GM23338 (cell line): Measurements from ENCODE around the gene RPS15. TPM values are rescaled to one million over a fixed set of nuclear protein-coding genes. Genes with fewer than 3 reads are reported as not detected.

Experiments
- ATAC-seq: fragments of 200-7000 bp; cut with Tn5 transposase; 3 replicates; pipeline ENCODE4 v1.9.1; 2020
- DNase-seq: peaks from one replicate; pipeline ENCODE4 v3.0.0-alpha.2; 2015; ENCODE audit warnings: low spot score
- H2AFZ ChIP-seq: fragments of 200-600 bp; sonication (generic); 2 replicates; pipeline ENCODE4 v1.8.0; 2016; ENCODE audit warnings: antibody characterized with exemption, mild to moderate bottlenecking, moderate library complexity
- H3F3A ChIP-seq: fragments of 200-600 bp; sonication (generic); replicated peaks from 2 replicates; pipeline ENCODE4 v1.8.0; 2017; ENCODE audit warnings: antibody characterized with exemption, mixed run types, low read depth
- H3K27ac ChIP-seq: fragments of 200-600 bp; sonication (generic); 2 replicates; pipeline ENCODE4 v1.6.1; 2016; ENCODE audit warnings: low read depth
- H3K27me3 ChIP-seq: fragments of 200-600 bp; sonication (generic); 2 replicates; pipeline ENCODE4 v1.8.0; 2016; ENCODE audit warnings: mild to moderate bottlenecking, mixed run types, moderate library complexity; ENCODE audit not compliant: insufficient read depth
- H3K36me3 ChIP-seq: fragments of 200-600 bp; sonication (generic); 2 replicates; pipeline ENCODE4 v1.8.0; 2016; ENCODE audit warnings: mild to moderate bottlenecking; ENCODE audit not compliant: insufficient read depth
- H3K4me1 ChIP-seq: fragments of 200-600 bp; sonication (generic); 2 replicates; pipeline ENCODE4 v1.8.0; 2016; ENCODE audit warnings: mild to moderate bottlenecking, moderate library complexity; ENCODE audit not compliant: insufficient read depth
- H3K4me2 ChIP-seq: fragments of 200-600 bp; sonication (generic); 2 replicates; pipeline ENCODE4 v1.7.1; 2017; ENCODE audit warnings: mixed run types
- H3K4me3 ChIP-seq: fragments of 200-600 bp; sonication (generic); 2 replicates; pipeline ENCODE4 v1.6.1; 2016; ENCODE audit warnings: mixed run types
- H3K79me2 ChIP-seq: fragments of 200-600 bp; sonication (generic); replicated peaks from 2 replicates; pipeline ENCODE4 v1.8.0; 2017; ENCODE audit warnings: mild to moderate bottlenecking; ENCODE audit not compliant: insufficient read depth
- H3K9me2 ChIP-seq: fragments of 200-600 bp; sonication (generic); 2 replicates; pipeline ENCODE4 v1.8.0; 2017; ENCODE audit not compliant: insufficient read depth
- H4K20me1 ChIP-seq: fragments of 200-600 bp; sonication (generic); replicated peaks from 2 replicates; pipeline ENCODE4 v1.8.0; 2017; ENCODE audit warnings: mild to moderate bottlenecking; ENCODE audit not compliant: insufficient read depth
- H3K27ac Mint-ChIP-seq: 2 replicates; pipeline ENCODE4 v1.8.0; 2020; ENCODE audit warnings: inconsistent platforms, mild to moderate bottlenecking, moderate library complexity, mixed read lengths
- H3K27me3 Mint-ChIP-seq: 3 replicates; pipeline ENCODE4 v1.8.0; 2022; ENCODE audit warnings: low read depth, mild to moderate bottlenecking, moderate library complexity, mixed read lengths, inconsistent platforms; ENCODE audit not compliant: insufficient read depth, poor library complexity
- H3K36me3 Mint-ChIP-seq: 3 replicates; pipeline ENCODE4 v1.8.0; 2021; ENCODE audit warnings: low read depth, mild to moderate bottlenecking, inconsistent platforms, moderate library complexity, mixed read lengths
- H3K4me1 Mint-ChIP-seq: 3 replicates; pipeline ENCODE4 v1.8.0; 2020; ENCODE audit warnings: mild to moderate bottlenecking, inconsistent platforms, mixed read lengths
- H3K4me3 Mint-ChIP-seq: 3 replicates; pipeline ENCODE4 v1.8.0; 2021; ENCODE audit warnings: moderate library complexity, mild to moderate bottlenecking, inconsistent platforms, mixed read lengths
- H3K9me3 Mint-ChIP-seq: 3 replicates; pipeline ENCODE4 v1.8.0; 2020; ENCODE audit warnings: moderate library complexity, mild to moderate bottlenecking, inconsistent platforms, mixed read lengths
- CREB1 ChIP-seq: fragments of 250-450 bp; sonication (Bioruptor Pico); IDR thresholded peaks from 2 replicates; pipeline ENCODE4 v1.5.0; 2020; ENCODE audit warnings: low read depth, mild to moderate bottlenecking, moderate library complexity
- EZH2 ChIP-seq: fragments of 200-600 bp; sonication (generic); IDR thresholded peaks from one replicate; pipeline ENCODE4 v1.8.0; 2017; ENCODE audit warnings: antibody characterized with exemption, mild to moderate bottlenecking, low read depth; ENCODE audit not compliant: unreplicated experiment
- EZH2phosphoT487 ChIP-seq: fragments of 200-600 bp; sonication (generic); IDR thresholded peaks from one replicate; pipeline ENCODE4 v1.8.1; 2018; ENCODE audit warnings: antibody characterized with exemption; ENCODE audit not compliant: unreplicated experiment
- JUNB ChIP-seq: IDR thresholded peaks from one replicate; pipeline ENCODE4 v1.6.1; 2016; ENCODE audit warnings: antibody characterized with exemption; ENCODE audit not compliant: unreplicated experiment
- POLR2AphosphoS5 ChIP-seq: IDR thresholded peaks from 2 replicates; pipeline ENCODE4 v1.6.1; 2016; ENCODE audit warnings: antibody characterized with exemption, low read depth
- REST ChIP-seq: IDR thresholded peaks from one replicate; pipeline ENCODE4 v1.6.1; 2018; ENCODE audit warnings: antibody characterized with exemption; ENCODE audit not compliant: unreplicated experiment
- ZNF114 ChIP-seq: fragments of 250-450 bp; sonication (Bioruptor Pico); IDR thresholded peaks from 2 replicates; pipeline ENCODE4 v1.5.0; 2020; ENCODE audit warnings: mild to moderate bottlenecking, moderate library complexity
- ZNF331 ChIP-seq: fragments of 250-450 bp; sonication (Bioruptor Pico); IDR thresholded peaks from 2 replicates; pipeline ENCODE4 v1.5.0; 2020; ENCODE audit warnings: low read depth, mild to moderate bottlenecking, moderate library complexity
- polyA plus RNA-seq: library from polyadenylated mRNA; unstranded; fragments of >200 nt; fragmentation: Nextera tagmentation; extraction: Ambion mirVana; gene quantifications from 2 replicates; pipeline ENCODE4 v1.2.1, GENCODE V29; 2016
- total RNA-seq: library from RNA; depleted of rRNA; stranded (reverse); fragments of >200 nt; shearing (Covaris generic); gene quantifications from 2 replicates; pipeline ENCODE4 v1.2.3, GENCODE V29; 2014
- TF ChIP-seq, protein P1 (sequence below), 2 experiments: fragments of 200-600 bp in 1 of 2; sonication (generic) in 1 of 2; conservative IDR thresholded peaks; 2 replicates each; pipeline versions ENCODE4 v1.5.1 to v1.6.1; 2016 to 2017; ENCODE audit warnings: antibody characterized with exemption in 2 of 2, low read depth in 2 of 2, mild to moderate bottlenecking in 2 of 2, moderate library complexity in 1 of 2
- TF ChIP-seq, protein P2 (sequence below): IDR thresholded peaks from 2 replicates; pipeline ENCODE4 v1.6.1; 2016; ENCODE audit warnings: antibody characterized with exemption
- TF ChIP-seq, protein P3 (sequence below): fragments of 250-450 bp; sonication (Bioruptor Pico); IDR thresholded peaks from 2 replicates; pipeline ENCODE4 v1.5.0; 2020; ENCODE audit warnings: mild to moderate bottlenecking, moderate library complexity

The RPS15 gene
- total and polyA plus RNA-seq, 2 experiments from 2014 or later: 2,953 to 3,861 TPM

DNA sequence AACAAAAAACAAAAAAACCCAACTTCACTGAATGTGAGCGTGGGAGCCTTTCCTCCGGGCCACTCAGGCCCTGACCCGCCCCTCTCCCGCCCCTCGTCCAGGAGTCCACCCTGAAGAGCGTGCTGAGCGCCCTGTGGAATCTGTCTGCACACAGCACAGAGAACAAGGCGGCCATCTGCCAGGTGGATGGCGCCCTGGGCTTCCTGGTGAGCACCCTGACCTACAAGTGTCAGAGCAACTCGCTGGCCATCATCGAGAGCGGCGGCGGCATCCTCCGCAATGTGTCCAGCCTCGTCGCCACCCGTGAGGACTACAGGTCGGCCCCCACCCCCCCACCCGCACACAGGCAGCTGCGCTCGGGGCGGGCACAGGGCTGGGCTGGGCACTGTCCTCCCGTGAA lies 23.7 kb downstream of the RPS15 start:
- H3K36me3 Mint-ChIP-seq: peaks cover 7% of the 10 kb centered on the region; the same call in 2 of the 3 replicates
- H3K27ac Mint-ChIP-seq: no peak overlapping the region
- peaks cover 33% of the 10 kb centered on the region for H3K27me3 ChIP-seq
- H3K4me1 ChIP-seq: no peaks in the 10 kb centered on the region; the same call in 1 of the 2 replicates
- H4K20me1 ChIP-seq: peaks cover 4% of the 10 kb centered on the region; the same call in 1 of the 2 replicates
- TF ChIP-seq, protein P1, sequence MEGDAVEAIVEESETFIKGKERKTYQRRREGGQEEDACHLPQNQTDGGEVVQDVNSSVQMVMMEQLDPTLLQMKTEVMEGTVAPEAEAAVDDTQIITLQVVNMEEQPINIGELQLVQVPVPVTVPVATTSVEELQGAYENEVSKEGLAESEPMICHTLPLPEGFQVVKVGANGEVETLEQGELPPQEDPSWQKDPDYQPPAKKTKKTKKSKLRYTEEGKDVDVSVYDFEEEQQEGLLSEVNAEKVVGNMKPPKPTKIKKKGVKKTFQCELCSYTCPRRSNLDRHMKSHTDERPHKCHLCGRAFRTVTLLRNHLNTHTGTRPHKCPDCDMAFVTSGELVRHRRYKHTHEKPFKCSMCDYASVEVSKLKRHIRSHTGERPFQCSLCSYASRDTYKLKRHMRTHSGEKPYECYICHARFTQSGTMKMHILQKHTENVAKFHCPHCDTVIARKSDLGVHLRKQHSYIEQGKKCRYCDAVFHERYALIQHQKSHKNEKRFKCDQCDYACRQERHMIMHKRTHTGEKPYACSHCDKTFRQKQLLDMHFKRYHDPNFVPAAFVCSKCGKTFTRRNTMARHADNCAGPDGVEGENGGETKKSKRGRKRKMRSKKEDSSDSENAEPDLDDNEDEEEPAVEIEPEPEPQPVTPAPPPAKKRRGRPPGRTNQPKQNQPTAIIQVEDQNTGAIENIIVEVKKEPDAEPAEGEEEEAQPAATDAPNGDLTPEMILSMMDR (conservative IDR thresholded peaks at IDR 0.05; ENCODE audit: low read depth in 2 of 2): no peak
- TF ChIP-seq ZNF114 (CRISPR knock-in tag): no peak
- TF ChIP-seq, protein P2, sequence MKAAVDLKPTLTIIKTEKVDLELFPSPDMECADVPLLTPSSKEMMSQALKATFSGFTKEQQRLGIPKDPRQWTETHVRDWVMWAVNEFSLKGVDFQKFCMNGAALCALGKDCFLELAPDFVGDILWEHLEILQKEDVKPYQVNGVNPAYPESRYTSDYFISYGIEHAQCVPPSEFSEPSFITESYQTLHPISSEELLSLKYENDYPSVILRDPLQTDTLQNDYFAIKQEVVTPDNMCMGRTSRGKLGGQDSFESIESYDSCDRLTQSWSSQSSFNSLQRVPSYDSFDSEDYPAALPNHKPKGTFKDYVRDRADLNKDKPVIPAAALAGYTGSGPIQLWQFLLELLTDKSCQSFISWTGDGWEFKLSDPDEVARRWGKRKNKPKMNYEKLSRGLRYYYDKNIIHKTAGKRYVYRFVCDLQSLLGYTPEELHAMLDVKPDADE: no peak
- TF ChIP-seq EZH2phosphoT487: no peak
- TF ChIP-seq, protein P3, sequence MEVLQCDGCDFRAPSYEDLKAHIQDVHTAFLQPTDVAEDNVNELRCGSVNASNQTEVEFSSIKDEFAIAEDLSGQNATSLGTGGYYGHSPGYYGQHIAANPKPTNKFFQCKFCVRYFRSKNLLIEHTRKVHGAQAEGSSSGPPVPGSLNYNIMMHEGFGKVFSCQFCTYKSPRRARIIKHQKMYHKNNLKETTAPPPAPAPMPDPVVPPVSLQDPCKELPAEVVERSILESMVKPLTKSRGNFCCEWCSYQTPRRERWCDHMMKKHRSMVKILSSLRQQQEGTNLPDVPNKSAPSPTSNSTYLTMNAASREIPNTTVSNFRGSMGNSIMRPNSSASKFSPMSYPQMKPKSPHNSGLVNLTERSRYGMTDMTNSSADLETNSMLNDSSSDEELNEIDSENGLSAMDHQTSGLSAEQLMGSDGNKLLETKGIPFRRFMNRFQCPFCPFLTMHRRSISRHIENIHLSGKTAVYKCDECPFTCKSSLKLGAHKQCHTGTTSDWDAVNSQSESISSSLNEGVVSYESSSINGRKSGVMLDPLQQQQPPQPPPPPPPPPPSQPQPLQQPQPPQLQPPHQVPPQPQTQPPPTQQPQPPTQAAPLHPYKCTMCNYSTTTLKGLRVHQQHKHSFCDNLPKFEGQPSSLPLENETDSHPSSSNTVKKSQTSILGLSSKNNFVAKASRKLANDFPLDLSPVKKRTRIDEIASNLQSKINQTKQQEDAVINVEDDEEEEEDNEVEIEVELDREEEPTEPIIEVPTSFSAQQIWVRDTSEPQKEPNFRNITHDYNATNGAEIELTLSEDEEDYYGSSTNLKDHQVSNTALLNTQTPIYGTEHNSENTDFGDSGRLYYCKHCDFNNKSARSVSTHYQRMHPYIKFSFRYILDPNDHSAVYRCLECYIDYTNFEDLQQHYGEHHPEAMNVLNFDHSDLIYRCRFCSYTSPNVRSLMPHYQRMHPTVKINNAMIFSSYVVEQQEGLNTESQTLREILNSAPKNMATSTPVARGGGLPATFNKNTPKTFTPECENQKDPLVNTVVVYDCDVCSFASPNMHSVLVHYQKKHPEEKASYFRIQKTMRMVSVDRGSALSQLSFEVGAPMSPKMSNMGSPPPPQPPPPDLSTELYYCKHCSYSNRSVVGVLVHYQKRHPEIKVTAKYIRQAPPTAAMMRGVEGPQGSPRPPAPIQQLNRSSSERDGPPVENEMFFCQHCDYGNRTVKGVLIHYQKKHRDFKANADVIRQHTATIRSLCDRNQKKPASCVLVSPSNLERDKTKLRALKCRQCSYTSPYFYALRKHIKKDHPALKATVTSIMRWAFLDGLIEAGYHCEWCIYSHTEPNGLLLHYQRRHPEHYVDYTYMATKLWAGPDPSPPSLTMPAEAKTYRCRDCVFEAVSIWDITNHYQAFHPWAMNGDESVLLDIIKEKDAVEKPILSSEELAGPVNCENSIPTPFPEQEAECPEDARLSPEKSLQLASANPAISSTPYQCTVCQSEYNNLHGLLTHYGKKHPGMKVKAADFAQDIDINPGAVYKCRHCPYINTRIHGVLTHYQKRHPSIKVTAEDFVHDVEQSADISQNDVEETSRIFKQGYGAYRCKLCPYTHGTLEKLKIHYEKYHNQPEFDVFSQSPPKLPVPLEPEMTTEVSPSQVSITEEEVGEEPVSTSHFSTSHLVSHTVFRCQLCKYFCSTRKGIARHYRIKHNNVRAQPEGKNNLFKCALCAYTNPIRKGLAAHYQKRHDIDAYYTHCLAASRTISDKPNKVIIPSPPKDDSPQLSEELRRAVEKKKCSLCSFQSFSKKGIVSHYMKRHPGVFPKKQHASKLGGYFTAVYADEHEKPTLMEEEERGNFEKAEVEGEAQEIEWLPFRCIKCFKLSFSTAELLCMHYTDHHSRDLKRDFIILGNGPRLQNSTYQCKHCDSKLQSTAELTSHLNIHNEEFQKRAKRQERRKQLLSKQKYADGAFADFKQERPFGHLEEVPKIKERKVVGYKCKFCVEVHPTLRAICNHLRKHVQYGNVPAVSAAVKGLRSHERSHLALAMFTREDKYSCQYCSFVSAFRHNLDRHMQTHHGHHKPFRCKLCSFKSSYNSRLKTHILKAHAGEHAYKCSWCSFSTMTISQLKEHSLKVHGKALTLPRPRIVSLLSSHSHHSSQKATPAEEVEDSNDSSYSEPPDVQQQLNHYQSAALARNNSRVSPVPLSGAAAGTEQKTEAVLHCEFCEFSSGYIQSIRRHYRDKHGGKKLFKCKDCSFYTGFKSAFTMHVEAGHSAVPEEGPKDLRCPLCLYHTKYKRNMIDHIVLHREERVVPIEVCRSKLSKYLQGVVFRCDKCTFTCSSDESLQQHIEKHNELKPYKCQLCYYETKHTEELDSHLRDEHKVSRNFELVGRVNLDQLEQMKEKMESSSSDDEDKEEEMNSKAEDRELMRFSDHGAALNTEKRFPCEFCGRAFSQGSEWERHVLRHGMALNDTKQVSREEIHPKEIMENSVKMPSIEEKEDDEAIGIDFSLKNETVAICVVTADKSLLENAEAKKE (CRISPR knock-in tag): no peak
- no peak for TF ChIP-seq CREB1 (CRISPR knock-in tag)
- TF ChIP-seq REST: no peak
- no peak for TF ChIP-seq JUNB
- TF ChIP-seq EZH2: no peak
- no peak for TF ChIP-seq ZNF331
- TF ChIP-seq POLR2AphosphoS5: no peak
- ATAC-seq (no peak), DNase-seq (no peak)
- 0 out of 2 replicates have a peak, but pooled peaks cover 7% of the 10 kb centered on the region for H3F3A ChIP-seq
- no peaks in the 10 kb centered on the region for H3K79me2 ChIP-seq
- no peaks in the 10 kb centered on the region for H3K36me3 ChIP-seq
- H3K27ac ChIP-seq: no peak overlapping the region
- no peaks in the 10 kb centered on the region for H3K9me2 ChIP-seq
- H3K4me2 ChIP-seq: no peak overlapping the region
- H3K4me3 ChIP-seq: no peak overlapping the region
- peaks cover 4% of the 10 kb centered on the region; the same call in 2 of the 3 replicates for H3K4me1 Mint-ChIP-seq
- H3K4me3 Mint-ChIP-seq: no peak overlapping the region
- peaks cover 43% of the 10 kb centered on the region for H3K27me3 Mint-ChIP-seq
- no peaks in the 10 kb centered on the region for H3K9me3 Mint-ChIP-seq
- H2AFZ ChIP-seq: no peak overlapping the region
